DMS 273 treated with DMSO at 0.1 percent for 48 hours (cell line): ENCODE measurements around the gene EDEM2.
A peak's percentile ranks its signal among the peaks of the same experiment; 100 is the strongest.
"Not testable (repeated sequence)": the region's sequence is repeated elsewhere in the genome, so short reads cannot be mapped to it uniquely, and the experiment has no call there.

ENCODE experiments used
- DNase-seq: peaks from one replicate; lab custom pipeline; 2025; lab: John Stamatoyannopoulos, UW

EDEM2 gene

DNA sequence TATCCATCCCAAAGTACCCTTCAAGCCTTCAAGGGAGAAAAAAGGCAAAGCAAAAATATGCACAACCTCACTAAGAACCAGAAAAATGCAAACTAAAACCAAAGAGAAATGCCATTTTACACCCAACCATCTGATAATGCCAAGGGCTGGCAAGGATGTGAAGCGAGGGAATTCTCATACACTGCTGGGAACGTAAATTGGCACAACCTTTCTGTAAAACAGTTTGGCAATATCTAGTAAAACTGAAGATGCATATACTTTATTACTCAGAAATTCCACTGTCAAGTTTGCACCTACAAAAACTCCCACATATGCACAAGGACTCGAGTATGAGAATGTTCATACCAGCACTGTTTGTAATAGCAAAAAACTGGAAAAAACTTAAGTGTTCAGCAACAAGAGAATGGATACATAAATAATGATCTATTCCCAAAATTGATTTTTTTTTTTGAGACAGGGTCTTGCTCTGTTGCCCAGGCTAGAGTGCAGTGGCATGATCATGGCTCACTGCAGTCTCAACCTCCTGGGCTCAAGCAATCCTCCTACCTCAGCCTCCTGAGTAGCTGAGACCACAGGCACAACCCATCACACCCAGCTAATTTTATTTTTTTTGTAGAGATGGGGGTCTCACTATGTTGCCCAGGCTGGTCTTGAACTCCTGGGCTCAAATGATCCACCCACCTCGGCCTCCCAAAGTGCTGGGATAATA is 21.7 kb upstream of the EDEM2 start:
- DNase-seq: not testable (repeated sequence)

DNA sequence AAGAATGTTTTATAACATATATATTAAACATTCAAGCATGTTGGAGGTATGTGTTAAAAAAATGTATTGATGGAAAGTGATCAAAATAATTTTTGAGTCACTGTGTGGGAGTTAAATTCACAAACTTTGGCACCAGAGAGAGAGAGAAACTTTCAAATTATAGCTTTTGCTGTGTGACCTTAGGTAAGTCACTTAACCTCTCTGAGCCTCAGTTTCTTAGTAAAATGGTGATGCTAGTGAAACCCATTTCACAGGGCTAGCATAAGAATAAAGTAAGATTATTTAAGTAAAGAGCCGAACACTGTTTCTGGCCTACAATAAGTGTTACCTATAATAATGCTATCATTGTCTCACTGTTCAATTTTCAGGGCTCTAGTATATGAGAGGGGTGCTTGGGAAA is 20.7 kb upstream of the EDEM2 start:
- DNase-seq: no peak

DNA sequence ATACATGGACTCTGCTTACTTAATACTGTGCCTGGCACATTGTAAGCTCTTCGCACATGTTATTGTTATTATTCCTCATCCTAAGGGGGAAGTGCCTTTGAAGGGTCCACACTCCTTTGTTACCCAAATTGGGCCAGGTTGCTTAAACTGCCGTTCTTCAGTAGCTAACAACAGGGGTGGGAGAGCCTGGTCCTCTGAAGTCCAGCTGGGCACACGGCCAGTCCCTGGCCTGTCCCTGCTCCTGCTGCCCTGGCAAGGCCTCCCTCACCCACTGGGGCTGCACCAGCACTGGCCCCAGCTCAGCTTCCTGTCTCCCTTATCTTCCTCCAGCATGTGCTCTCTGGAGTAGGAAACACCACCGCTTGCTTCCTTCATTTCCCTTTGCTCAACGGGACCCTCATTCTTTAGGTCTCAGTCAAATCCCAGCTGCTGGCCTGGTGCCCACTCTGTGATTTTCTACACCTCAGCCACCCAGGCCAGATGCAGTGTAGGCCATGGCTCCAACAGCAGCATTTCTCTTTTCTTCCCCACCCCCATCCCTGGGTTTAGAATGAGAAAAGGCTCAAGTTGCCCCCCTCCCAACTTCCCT is 19.2 kb upstream of the EDEM2 start:
- peak; percentile 17 for DNase-seq

DNA sequence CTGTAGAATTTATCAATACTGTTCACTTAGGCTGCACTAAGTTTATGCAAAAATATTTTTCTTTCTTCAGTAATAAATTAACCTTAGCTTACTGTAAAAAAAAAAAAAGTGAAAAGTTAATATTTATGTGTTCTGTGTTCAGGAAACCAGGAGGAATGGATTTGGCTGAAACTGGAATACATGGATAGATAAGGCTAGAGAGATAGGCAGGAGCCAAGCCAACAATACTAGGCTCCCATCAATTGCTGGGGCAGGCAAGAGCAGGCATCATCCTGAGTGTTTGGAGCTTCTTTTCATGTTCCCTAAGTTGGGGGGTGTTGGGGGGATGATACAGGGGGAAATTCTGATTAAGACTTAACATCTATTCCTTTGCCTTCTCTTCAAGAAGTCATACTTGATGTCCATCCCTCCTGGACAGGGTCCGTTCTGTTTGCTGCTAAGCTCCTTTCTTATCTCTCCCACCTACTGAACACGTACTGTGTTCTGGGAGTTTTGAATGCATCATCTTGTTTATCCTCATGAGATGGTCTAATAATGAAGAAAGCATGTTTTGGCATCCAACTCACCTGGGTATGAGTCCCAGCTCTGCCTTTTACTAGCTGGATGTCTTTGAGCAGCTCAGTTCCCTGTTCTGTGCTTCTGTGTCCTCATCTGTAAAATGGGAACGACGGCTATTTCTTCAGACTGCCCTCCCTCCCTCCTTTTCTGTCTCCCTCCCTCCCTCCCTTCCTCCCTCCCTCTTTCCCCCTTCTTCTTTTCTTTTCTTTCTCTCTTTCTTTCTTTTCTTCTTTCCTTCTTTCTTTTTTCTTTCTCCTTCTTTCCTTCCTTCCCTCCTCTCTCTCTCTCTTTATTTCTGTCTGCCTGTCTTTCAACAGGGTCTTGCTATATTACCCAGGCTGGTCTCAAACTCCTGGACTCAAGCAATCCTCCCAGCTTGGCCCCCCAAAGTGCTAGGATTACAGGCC is 18.4 kb upstream of the EDEM2 start:
- DNase-seq: no peak

DNA sequence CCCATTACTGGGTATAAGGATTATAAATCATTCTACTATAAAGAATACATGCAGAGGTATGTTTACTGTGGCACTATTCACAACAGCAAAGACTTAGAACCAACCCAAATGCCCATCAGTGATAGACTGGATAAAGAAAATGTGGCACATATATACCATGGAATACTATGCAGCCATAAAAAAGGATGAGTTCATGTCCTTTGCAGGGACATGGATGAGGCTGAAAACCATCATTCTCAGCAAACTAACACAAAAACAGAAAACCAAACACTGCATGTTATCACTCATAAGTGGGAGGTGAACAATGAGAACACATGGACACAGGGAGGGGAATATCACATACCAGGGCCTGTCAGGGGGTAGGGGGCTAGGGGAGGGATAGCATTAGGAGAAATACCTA is 17.4 kb upstream of the EDEM2 start:
- DNase-seq: not testable (repeated sequence)

DNA sequence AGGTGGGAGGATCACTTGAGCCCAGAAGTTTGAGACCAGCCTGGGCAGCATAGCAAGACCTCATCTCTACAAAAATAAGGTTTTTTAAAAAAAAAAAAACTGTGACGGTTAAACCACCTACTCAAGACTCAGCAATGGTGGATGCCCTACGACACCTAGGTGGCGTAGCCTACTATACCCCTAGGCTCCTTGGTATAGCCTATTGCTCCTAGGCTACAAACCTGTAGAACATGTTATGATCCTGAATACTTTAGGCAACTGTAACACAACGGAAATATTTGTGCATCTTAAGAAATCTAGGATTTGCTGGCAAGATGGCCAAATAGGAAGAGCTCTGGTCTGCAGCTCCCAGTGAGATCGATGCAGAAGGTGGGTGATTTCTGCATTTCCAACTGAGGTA is 13.2 kb upstream of the EDEM2 start:
- DNase-seq: not testable (repeated sequence)

DNA sequence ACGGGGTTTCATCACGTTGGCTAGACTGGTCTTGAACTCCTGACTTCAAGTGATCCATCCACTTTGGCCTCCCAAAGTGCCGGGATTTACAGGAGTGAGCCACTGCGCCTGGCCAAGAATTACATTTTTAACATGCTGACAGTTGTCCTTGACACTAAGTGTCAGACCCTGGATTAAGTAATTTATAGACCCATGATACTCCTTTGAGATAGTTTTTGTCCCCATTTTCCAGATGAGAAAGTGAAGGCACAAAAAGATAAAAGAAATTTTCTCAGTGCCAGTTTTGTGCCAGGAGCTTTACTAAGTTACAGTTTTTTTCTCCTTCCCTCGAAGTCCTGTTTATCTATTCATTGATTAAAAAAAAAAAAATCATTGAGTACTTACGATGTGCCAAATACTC is 9.8 kb upstream of the EDEM2 start:
- DNase-seq: no peak

DNA sequence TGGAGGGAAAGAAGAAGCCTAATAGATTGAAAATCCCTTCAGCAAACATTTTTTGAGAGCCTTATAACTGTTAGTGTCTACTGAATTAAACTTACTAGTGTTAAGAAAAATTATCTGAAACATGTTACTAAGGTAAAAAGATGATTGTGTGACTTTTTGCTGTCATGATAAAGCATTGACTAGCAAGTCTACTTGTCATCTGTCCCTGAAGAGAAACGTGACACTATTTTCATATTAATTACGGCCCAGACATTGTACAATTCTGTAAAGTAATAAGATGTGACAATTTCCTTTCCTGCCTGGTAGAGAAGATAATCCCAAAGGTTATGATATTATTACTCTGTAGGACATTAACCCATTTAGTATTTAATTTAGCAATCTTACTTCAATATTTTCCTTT is 8.8 kb upstream of the EDEM2 start:
- DNase-seq: no peak

DNA sequence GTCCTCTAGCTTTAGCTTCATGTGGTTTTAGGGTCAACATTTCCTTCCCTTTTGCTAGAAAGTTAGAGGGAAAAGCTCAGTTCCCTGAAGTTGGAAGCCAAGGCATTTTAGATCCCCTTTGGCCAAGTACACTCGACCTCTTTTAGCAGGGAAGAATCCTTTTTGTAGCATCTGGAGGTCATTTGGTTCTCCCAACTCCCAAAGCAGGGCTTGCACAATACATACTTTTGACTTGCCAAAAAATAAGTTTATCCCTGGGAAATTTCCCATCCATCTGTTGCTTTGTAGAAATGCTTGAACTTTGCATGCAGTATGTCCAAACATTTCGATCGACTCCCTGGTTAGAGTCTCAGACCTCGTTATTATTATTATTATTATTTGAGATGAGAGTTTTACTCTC is 4.6 kb upstream of the EDEM2 start:
- no peak for DNase-seq

DNA sequence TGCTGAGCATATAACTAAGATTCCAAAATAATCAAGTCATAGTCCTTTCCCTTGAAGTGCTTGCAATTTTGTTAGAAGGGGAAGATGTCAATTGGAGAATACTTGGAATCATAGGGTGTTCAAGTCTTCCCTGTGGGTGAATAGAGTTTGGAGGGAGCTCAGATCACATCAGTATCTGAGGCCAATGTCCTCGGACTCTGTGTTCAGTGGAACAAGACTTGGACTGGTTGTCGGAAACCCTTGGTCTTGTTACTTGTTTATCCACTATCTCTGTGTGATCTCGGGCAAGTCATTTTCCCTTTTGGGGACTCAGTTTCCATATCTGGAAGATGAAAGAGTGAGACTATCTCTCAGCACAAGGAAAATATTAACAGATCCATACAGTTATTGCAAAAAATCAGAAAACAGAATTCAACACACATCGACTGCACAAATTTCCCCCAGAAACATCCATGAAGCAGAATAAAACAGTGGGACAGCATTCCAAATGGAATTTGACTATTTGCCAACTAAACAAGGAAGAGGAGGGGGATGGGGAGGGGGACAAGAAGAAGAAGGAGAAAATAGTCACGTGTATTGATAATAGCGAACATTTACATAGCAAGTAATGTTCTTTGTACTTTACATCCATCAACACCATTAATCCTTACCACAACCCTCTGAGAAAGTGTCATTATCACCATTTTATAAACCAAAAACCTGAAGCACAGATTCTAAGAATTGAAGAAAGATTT is 3.9 kb upstream of the EDEM2 start:
- DNase-seq: no peak

DNA sequence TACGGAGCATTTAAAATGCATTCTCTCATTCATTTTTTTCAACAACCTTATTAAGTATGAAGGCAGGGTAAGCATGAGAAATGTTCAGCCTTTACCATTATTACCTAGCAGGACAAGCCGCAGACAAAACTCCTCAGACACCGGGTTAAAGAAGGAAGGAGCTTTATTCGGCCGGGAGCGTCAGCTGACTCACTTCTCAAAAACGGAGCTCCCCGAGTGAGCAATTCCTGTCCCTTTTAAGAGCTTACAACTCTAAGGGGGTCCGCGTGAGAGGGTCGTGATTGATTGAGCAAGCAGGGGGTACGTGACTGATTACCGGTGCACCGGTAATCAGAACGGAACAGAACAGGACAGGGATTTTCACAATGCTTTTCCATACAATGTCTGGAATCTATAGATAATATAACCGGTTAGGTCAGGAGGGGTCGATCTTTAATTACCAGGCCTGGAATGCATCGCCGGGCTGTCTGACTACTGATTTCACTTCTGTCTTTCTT is 487 bp upstream of the EDEM2 start:
- peak; percentile 45 for DNase-seq

DNA sequence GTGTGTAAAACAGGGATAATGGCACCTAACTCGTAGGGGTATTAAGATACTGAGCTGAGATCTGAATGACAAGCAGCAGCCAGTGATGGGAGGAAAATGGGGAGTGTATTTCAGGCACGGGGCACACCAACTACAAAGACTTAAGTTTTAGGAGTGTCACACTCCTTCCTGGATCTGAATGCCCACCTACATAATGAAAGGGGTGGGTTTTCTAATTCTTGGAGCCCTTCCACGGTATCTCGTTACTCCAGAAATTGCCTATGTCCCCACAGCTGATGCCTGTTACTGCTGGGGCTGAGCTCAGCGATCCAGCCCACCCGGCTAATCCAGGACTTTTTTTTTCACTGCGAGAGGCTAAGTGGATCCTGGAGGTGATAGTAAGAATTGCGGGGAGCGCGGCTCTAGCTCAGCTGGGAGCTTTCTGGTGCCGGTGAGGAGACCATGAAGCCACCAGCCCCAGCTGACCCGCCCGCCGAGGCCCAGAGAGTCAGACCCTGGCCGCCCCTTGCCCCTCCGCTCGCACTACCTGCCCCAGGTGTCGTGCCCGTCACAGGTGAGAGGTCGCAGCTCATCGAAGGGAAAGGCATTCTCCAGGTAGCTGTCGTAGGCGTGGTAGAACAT is 727 bp downstream of the EDEM2 start:
- DNase-seq: no peak

DNA sequence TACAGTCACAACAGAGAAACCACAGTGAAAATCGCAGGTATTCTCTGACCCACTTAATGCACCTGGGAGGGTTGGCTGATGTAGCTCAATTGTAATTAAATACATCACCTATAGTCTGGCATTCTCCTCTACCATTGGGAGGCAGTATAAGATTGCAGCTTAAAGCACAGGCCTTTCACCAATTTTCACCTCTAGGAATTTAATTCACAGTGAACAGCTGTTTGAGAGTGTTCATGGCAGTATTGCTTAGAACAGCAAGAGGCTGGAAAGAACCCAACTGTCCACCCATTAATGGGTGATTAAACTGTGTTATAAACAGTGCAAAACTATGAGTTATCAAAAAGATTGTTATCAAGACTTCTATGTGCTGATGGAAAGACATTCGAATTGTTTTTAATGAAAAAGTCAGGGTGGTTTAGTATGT is 2.0 kb downstream of the EDEM2 start:
- DNase-seq: peak; percentile 44

DNA sequence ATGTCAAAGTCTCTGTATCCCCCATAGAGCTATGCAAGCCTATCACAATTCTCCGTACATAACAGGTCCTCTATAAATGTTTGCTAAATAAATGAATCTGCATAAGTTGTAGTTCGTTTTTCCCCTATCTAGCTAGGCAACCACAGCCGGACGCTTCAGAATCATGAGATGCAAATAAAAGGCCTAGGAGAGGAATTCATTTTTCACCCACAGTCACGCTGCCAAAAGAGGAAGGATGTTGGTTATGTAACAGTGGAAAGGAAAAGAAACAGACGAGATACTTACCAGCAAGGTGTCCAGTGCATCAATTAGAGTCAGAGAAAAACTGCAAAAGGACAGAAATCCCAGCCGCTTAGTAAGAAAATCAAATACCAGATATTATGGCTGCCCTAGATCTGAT is 2.4 kb downstream of the EDEM2 start:
- no peak for DNase-seq

DNA sequence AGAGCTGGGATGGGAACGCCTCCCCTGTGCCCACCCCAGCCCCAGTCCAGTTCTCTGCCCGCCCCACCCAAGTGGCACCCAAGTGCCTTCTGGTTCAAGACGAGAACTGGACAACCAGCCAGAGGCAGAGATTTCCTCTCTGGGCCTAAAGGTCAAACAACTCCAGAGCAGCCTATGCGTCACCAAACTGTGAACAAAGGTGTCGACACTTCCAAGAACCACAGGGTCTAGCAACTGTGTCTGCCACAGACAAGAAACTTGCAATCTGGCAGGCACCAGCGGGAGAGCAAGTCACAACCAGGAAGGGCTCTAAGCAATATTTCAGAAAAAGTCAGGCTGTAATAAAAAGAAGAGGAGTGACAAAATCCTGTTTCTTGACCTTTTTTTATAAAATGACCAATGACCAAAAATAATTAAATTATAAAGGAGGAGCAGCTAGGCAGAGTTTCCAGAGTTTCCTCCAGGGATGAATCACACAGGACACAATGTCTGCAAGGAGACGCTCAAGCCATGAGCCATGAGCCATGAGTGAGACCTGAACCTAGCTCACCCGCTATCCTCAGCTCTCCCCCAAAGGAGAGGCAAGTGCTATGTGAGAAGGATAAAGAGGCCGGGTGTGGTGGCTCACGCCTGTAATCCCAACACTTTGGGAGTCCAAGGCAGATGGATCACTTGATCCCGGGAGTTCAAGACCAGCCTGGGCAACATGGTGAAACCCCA is 11.1 kb downstream of the EDEM2 start:
- DNase-seq: no peak

DNA sequence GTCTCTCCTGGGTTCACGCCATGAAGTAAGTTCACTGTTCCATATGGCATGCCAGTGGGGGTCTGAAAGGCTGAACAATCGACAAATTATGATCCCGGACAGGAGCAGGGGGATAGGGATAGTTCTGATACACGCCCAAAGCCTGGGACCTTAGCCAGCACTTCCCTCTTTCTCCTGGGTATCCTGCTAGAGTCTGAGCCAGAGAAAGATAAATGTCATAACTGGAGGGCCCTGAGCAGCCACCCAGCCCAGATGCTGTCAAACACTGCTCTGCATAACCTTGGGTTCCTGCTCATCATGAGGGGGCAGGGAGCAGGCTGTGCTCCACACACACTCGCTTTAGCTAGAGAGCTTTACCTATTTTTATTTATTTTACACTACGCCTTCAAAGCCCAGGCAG is 12.3 kb downstream of the EDEM2 start:
- no peak for DNase-seq

DNA sequence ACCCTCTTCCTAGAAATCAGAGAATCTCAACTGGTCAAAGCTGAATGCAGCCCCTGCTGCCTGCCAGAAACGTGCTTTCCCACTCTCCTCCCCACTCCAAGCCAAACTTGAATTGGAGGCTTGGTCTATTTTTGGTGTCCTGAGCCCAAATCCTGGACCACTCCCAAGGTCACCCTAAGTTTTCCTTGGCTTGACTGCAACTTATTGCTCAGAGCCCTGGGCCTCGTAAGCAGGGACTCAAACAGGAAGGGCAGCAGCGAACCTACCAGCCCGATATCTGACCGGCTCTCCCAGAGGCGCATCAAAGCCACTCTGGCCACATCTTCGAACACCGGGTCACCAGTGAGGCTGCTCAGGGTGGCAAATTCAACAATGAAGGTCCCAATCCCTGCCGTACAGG is 12.7 kb downstream of the EDEM2 start:
- no peak for DNase-seq

DNA sequence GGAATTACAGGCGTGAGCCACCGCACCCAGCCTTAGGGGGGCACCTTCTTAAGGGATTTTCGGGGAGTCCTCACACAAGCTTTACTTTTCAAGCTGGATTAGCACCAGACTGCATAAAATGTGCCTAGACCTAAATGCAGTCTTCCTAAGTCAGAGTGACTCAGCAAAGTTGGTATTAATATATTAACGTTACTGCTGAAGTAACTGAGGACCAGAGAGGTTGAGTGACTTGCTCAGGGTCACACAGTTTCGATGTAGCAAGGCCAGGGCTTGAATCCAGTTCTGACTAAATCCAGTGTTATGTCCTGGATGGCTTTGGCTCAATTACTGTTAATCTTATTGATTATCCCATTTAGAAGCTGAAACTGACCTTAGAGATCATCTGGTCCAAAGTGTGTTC is 13.4 kb downstream of the EDEM2 start:
- no peak for DNase-seq

DNA sequence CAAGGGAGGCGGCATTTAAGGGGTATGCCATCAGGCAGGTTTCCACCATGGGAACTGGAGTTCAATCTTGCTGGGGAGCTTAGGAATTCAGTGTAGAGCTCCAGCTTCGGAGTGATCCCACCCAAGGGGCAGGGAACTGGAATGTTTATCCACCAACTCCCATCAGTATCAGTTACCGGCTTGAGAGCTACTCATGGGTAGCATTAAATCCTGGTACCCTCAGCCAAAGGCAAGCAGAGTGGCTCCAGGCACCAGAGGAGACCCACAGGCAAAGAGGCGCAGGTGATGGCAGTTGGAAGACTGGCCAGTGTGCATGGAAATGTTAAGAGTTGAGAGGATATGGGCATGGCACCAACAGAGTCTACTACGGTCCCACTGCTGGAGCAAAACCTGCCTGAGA is 14.1 kb downstream of the EDEM2 start:
- no peak for DNase-seq

DNA sequence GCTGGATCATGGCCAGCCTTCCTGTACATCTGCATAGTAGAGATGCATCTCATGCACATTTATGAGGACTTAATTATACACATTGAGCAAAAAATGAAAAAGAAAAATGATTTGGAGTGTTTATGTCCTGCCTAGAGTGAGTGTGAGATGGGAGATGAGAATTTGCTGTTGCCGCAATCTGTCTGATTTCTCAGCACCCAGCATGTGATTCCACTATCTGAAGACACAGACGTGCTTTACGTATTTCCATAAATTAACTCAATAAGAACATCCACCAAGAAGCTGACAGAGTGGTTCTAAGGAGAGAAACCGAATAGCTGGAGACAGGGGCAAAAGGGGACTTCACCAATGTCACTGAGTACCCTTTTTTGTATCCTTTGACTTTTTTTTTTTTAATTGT is 15.2 kb downstream of the EDEM2 start:
- DNase-seq: no peak

DNA sequence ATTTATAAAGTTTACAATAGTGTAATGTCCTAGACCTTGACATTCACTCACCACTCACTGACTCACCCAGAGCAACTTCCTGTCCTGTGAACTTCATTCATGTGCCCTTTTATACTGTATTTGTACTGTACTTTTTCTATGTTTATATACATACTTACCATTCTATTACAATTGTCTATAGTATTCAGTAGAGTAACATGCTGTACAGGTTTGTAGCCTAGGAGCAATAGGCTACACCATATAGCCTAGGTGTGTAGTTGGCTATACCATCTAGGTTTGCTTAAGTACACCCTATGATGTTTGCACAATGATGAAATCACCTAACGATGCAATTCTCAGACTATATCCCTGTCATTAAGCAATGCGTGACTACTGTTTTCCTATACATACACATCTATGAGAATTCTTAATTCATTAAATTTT is 17.5 kb downstream of the EDEM2 start:
- no peak for DNase-seq
